ENCODE results near the gene MKRN1.
A peak's percentile ranks its signal among the peaks of the same experiment; 100 is the strongest.
"Not testable (repeated sequence)": the region's sequence is repeated elsewhere in the genome, so short reads cannot be mapped to it uniquely, and the experiment has no call there.

MKRN1 gene

GRCh38 chr7:140479062-140479738 is at the start of gene MKRN1:
TSS of gene MKRN1 (minus strand) at chr7:140479505. CDS start at chr7:140479344, 161 bp downstream.
- peak; percentile 94 to 96 for DNase-seq

GRCh38 chr7:140526787-140527664 is 47.7 kb upstream of the MKRN1 start:
- no peak for DNase-seq

GRCh38 chr7:140526214-140526613 is 46.9 kb upstream of the MKRN1 start:
- DNase-seq = no peak

GRCh38 chr7:140525743-140526142 is 46.4 kb upstream of the MKRN1 start:
- DNase-seq = peak in 1 of 2 donors; percentile 44

- DNase-seq = no peak
Observed at GRCh38 chr7:140521421-140521820, 42.1 kb upstream of the MKRN1 start.

GRCh38 chr7:140519007-140519399 is 39.7 kb upstream of the MKRN1 start:
- no peak for DNase-seq

- no peak for DNase-seq
Observed at GRCh38 chr7:140518370-140519006, 39.2 kb upstream of the MKRN1 start.

- peak; percentile 75 to 85 for DNase-seq
Observed at GRCh38 chr7:140517546-140518369, 38.5 kb upstream of the MKRN1 start.

- no peak for DNase-seq
Observed at GRCh38 chr7:140512317-140513000, 33.2 kb upstream of the MKRN1 start.

- DNase-seq = no peak
Observed at GRCh38 chr7:140509789-140510188, 30.5 kb upstream of the MKRN1 start.

- DNase-seq = not testable (repeated sequence)
Observed at GRCh38 chr7:140507556-140507955, 28.3 kb upstream of the MKRN1 start.

- no peak for DNase-seq
Observed at GRCh38 chr7:140506788-140507464, 27.6 kb upstream of the MKRN1 start.

GRCh38 chr7:140501966-140502365 is 22.7 kb upstream of the MKRN1 start:
- DNase-seq = no peak

- DNase-seq = not testable (repeated sequence)
Observed at GRCh38 chr7:140497807-140498206, 18.5 kb upstream of the MKRN1 start.

- DNase-seq = no peak
Observed at GRCh38 chr7:140497241-140497769, 18.0 kb upstream of the MKRN1 start.

- DNase-seq = no peak
Observed at GRCh38 chr7:140495514-140496097, 16.3 kb upstream of the MKRN1 start.

- no peak for DNase-seq
Observed at GRCh38 chr7:140494867-140495266, 15.6 kb upstream of the MKRN1 start.

- DNase-seq = no peak
Observed at GRCh38 chr7:140489026-140489359, 9.7 kb upstream of the MKRN1 start.

GRCh38 chr7:140485500-140486265 is 6.4 kb upstream of the MKRN1 start:
- DNase-seq = no peak

GRCh38 chr7:140484951-140485499 is 5.7 kb upstream of the MKRN1 start:
- DNase-seq = no peak
